Panc1 (cell line): ENCODE measurements around the gene ST3GAL4. TPM values are rescaled to one million over a fixed set of nuclear protein-coding genes. Genes with fewer than 3 reads are reported as not detected.
A peak's percentile ranks its signal among the peaks of the same experiment; 100 is the strongest.

ENCODE experiments used
- ATAC-seq: fragments of 200-7000 bp; cut with Tn5 transposase; 2 replicates; pipeline ENCODE4 v1.9.1; 2020; ENCODE audit warnings: mild to moderate bottlenecking, moderate library complexity
- BruUV-seq: library from RNA; stranded (reverse); fragments of 400-500 nt; replicated peaks from 2 replicates; lab custom pipeline; 2021; lab: Mats Ljungman, UMichigan
- CTCF ChIA-PET: fragments of 300-600 bp; sonication (Branson Sonifier 250); formaldehyde crosslinking; loops from one replicate; lab custom pipeline; 2022; ENCODE audit warnings: antibody characterized with exemption; lab: Charles Lee
- POLR2A ChIA-PET: fragments of 300-600 bp; sonication (Branson Sonifier 250); formaldehyde crosslinking; loops from one replicate; lab custom pipeline; 2022; ENCODE audit warnings: antibody characterized with exemption; lab: Charles Lee
- DNase-seq: peaks from one replicate; pipeline ENCODE4 v3.0.0-alpha.2; 2010; ENCODE audit warnings: low read depth, low spot score
- H3K27ac ChIP-seq: 2 replicates; pipeline ENCODE4 v1.5.1; 2011; ENCODE audit warnings: mild to moderate bottlenecking, low read length, inconsistent platforms
- H3K27me3 ChIP-seq: fragments of 200-500 bp; sonication (Bioruptor generic); 2 replicates; pipeline ENCODE4 v1.6.0; 2014; ENCODE audit warnings: low read length, inconsistent platforms; ENCODE audit not compliant: control insufficient read depth, insufficient read depth
- H3K36me3 ChIP-seq: fragments of 200-500 bp; sonication (Bioruptor generic); 2 replicates; pipeline ENCODE4 v1.5.1; 2014; ENCODE audit warnings: inconsistent platforms, mild to moderate bottlenecking, low read length, moderate library complexity; ENCODE audit not compliant: control insufficient read depth, insufficient read depth
- H3K4me1 ChIP-seq: 2 replicates; pipeline ENCODE4 v1.5.1; 2011; ENCODE audit warnings: inconsistent platforms, mild to moderate bottlenecking, low read length, moderate library complexity; ENCODE audit not compliant: control insufficient read depth, insufficient read depth
- H3K4me3 ChIP-seq, 2 experiments: 2 replicates each; pipeline ENCODE4 v1.5.1; 2011 to 2012; ENCODE audit warnings: low read depth in 2 of 2, low read length in 2 of 2, mild to moderate bottlenecking in 2 of 2, inconsistent platforms in 1 of 2, moderate library complexity in 1 of 2
- H3K9me3 ChIP-seq: fragments of 200-500 bp; sonication (Bioruptor generic); 2 replicates; pipeline ENCODE4 v1.5.1; 2014; ENCODE audit warnings: low read depth, mild to moderate bottlenecking, inconsistent platforms, low read length, moderate library complexity; ENCODE audit not compliant: control insufficient read depth, insufficient read depth
- CTCF ChIP-seq: fragments of 450-650 bp; IDR thresholded peaks from 2 replicates; pipeline ENCODE4 v1.5.1; 2017; ENCODE audit warnings: mild to moderate bottlenecking
- POLR2AphosphoS5 ChIP-seq: IDR thresholded peaks from 2 replicates; pipeline ENCODE4 v1.6.1; 2012; ENCODE audit warnings: mild to moderate bottlenecking, low read depth, low read length, moderate library complexity
- REST ChIP-seq, 2 experiments: IDR thresholded peaks; 2 replicates each; pipeline ENCODE4 v1.6.1; 2011 to 2012; ENCODE audit warnings: low read depth in 2 of 2, control low read depth in 1 of 2, low read length in 1 of 2, mild to moderate bottlenecking in 1 of 2, moderate library complexity in 1 of 2; ENCODE audit not compliant: insufficient read depth in 1 of 2
- SIN3A ChIP-seq: IDR thresholded peaks from 2 replicates; pipeline ENCODE4 v1.6.1; 2012; ENCODE audit warnings: low read depth, mild to moderate bottlenecking, low read length, moderate library complexity, borderline replicate concordance; ENCODE audit not compliant: insufficient read depth
- TCF7L2 ChIP-seq: IDR thresholded peaks from 2 replicates; pipeline ENCODE4 v1.6.1; 2011; ENCODE audit warnings: mild to moderate bottlenecking, low read depth, low read length, inconsistent platforms
- in situ Hi-C: cut with HindIII; loops from 2 replicates; pipeline ENCODE4 v1.10.0; 2016; ENCODE audit warnings: low sequenced_read_pairs, low pct_unique_long_range_greater_than_20kb
- intact Hi-C: fragments of 100-400 bp; cut with micrococcal nuclease; formaldehyde crosslinking; loops from one replicate; pipeline ENCODE4 v1.10.0; 2022; ENCODE audit not compliant: unreplicated experiment
- total RNA-seq: library from RNA; stranded (reverse); gene quantifications from one replicate; pipeline ENCODE4 v1.2.1, GENCODE V29; 2021; ENCODE audit not compliant: unreplicated experiment

Gene ST3GAL4
- total RNA-seq, 1 experiment from 2014 or later: 56.6 TPM

GRCh38 chr11:126410649-126411048 lies 55.2 kb downstream of the ST3GAL4 start:
- ChIA-PET CTCF (no interaction called here), POLR2A (no interaction called here)
- H3K27ac ChIP-seq: no peak overlapping the region
- peaks cover 3% of the 10 kb centered on the region; the same call in 1 of the 2 replicates for H3K36me3 ChIP-seq
- in situ Hi-C loops: no loop called here
- intact Hi-C loops: no loop called here
- no TSS peak for BruUV-seq
- H3K27me3 ChIP-seq: no peaks in the 10 kb centered on the region
- DNase-seq: no peak
- H3K9me3 ChIP-seq: no peaks in the 10 kb centered on the region
- no peak for TF ChIP-seq SIN3A
- no peaks in the 10 kb centered on the region for H3K4me1 ChIP-seq
- H3K4me3 ChIP-seq: no peak overlapping the region
- ATAC-seq: no peak

- TSS peak; percentile 26 for BruUV-seq
These were observed 56.5 kb downstream of the ST3GAL4 start for GRCh38 chr11:126411971-126412381.

More at GRCh38 chr11:126411971-126412381, 56.5 kb downstream of the ST3GAL4 start:
- H3K4me1 ChIP-seq: no peaks in the 10 kb centered on the region
- no peak overlapping the region for H3K27ac ChIP-seq
- ATAC-seq: no peak; the same call in 1 of the 2 replicates
- peaks cover 3% of the 10 kb centered on the region; the same call in 1 of the 2 replicates for H3K36me3 ChIP-seq
- in situ Hi-C loops: no loop called here
- ChIA-PET POLR2A (no interaction called here), CTCF (interaction anchor here (0.6 kb wide), 1 partner anchor 1665 kb away, joined by 7 read pairs; no protein-coding TSS in a partner anchor)
- no peak overlapping the region for H3K4me3 ChIP-seq
- TF ChIP-seq TCF7L2 (no peak), POLR2AphosphoS5 (no peak), CTCF (no peak), SIN3A (no peak), REST (IDR thresholded peaks at IDR 0.05; ENCODE audit: insufficient read depth in 1 of 2, low read depth in 2 of 2, low read length in 1 of 2) (no peak)
- intact Hi-C loops: no loop called here
- H3K9me3 ChIP-seq: no peaks in the 10 kb centered on the region
- DNase-seq: no peak
- no peaks in the 10 kb centered on the region for H3K27me3 ChIP-seq
